ENCODE results near the gene DIPK1C.
A peak's percentile ranks its signal among the peaks of the same experiment; 100 is the strongest.

The DIPK1C gene

DNA sequence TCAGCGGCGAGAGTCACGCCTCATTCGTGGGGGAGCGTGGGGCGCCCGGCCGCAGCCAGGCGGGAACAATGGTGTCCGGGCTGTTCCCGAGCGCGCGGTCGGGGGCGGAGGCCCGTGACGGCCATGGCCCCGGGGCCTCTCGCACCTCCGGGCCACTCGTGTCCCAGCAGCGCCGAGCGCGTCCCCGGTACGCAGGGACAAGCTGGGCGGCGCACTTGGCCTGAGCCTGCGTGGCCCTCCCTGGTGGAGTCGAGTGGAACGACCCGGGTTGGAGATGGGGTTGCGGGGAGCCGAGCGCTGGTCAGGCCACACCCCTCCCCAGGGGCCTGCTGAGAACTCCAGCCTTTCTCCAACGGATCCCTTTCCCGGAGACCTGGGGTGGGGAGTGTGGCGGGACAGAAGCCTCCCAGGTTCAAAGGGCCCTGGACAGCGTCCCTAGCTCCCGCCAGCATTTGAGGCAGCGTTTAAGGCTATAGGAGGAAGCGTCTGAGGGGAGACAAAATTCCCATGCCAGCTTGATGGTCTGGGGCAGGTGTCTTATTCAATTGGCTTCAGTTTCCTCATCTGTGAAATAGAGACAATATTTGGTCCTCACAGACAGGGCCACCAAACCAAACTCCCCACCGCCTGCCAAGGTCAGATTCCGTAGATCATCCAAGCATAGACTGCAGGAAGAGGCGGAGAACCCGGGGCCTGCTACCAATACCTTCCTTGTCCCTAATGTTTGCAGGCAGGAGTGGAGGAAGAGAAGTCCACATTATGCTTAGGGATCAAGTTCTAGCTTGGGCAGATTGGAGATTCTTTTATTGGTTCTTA, 39.6 kb upstream of the DIPK1C start:
- H3K9me3 ChIP-seq (ENCODE audit: insufficient read depth, low read depth, low read length): no peaks in the 10 kb centered on the region
- H3K36me3 ChIP-seq (ENCODE audit: insufficient read depth, low read depth, low read length): peaks cover 35% of the 10 kb centered on the region
- peak overlapping the region; percentile 94 for H3K9ac ChIP-seq (ENCODE audit: low read depth, low read length)
- H3K27ac ChIP-seq (ENCODE audit: low read length): peak overlapping the region; percentile 89
- H3K27me3 ChIP-seq (ENCODE audit: insufficient read depth, low read length): no peaks in the 10 kb centered on the region
- peaks cover 13% of the 10 kb centered on the region for H3K4me1 ChIP-seq (ENCODE audit: insufficient read depth, low read length)
- H3K4me3 ChIP-seq (ENCODE audit: low read length): peak overlapping the region; percentile 97

DNA sequence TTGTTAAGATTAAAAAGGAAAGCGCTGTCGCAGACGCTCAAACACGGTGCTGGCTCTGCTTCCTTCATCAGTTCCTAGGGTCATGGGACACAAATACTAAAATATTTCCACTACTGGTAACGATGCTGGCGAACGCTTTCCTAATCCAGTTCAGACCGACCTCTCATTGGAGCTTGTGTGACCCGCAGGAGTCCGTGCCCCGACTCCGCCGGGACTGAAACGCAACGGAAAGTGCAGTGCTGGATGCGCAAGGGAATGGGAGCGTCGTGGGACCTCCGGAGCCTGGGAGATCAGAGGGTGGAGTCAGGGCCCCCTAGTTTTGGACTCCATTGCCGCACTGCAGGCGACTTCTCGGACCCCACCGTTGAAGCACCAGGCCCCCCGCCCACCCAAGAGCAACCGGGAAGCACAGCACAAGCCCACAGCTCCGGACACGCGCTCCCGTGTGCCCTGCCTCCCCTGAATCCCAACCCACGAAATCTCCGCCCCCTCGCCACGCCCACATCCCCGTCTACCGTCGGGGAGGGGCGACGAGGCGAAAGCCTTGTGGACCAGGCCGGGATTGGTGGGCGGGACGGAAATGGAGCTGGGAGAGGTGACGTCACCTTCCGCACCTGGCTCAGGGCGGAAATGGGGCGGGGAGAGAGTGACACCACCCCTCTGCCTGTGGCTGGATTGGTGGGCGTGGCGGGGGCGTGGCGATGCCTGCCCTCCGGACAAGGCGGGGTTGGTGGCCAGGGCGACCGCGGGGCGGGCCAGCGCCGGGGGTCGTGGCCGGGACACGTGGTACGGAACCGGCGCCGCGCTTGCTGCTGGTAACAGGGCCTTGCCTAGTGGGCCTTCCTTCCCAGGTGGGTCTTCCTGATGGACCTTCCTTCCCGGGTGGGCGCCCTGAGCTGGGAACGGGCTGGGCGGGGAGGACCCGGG, 38.7 kb upstream of the DIPK1C start, which contains the start of gene CNDP2:
Gene CNDP2 (plus strand): TSS at position 783 of the 927 bp plus-strand sequence. CDS start 3,611 bp downstream, outside the sequence.
- peaks cover 13% of the 10 kb centered on the region for H3K4me1 ChIP-seq (ENCODE audit: insufficient read depth, low read length)
- peak within 1 kb of the TSS; percentile 89 for H3K27ac ChIP-seq (ENCODE audit: low read length)
- no peaks in the 10 kb centered on the region for H3K27me3 ChIP-seq (ENCODE audit: insufficient read depth, low read length)
- peaks cover 27% of the 10 kb centered on the region for H3K36me3 ChIP-seq (ENCODE audit: insufficient read depth, low read depth, low read length)
- H3K4me3 ChIP-seq (ENCODE audit: low read length): peak within 1 kb of the TSS; percentile 97
- peak within 1 kb of the TSS; percentile 94 for H3K9ac ChIP-seq (ENCODE audit: low read depth, low read length)
- no peaks in the 10 kb centered on the region for H3K9me3 ChIP-seq (ENCODE audit: insufficient read depth, low read depth, low read length)

DNA sequence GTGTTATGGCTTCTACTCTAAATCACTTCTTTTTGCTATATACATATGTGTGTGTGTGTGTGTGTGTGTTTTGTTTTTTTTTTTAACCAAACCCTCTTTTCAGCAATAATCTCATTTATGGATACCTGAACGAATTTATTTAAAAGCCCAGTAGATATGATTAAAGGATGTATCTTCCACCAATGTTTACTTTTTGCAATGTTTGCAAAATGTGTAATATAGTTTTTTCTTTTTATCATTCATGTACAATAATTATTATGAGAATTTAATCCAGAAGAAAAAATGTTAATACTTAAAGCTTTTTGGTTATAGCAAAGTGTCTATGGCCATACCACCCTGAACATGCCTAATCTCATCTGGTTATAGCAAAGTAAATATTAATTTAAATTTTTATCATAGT, 37.4 kb upstream of the DIPK1C start:
- H3K9ac ChIP-seq (ENCODE audit: low read depth, low read length): no peak overlapping the region
- no peak overlapping the region for H3K27ac ChIP-seq (ENCODE audit: low read length)
- no peaks in the 10 kb centered on the region for H3K27me3 ChIP-seq (ENCODE audit: insufficient read depth, low read length)
- peaks cover 15% of the 10 kb centered on the region; the same call in 1 of the 2 replicates for H3K36me3 ChIP-seq (ENCODE audit: insufficient read depth, low read depth, low read length)
- no peak overlapping the region for H3K4me3 ChIP-seq (ENCODE audit: low read length)
- no peaks in the 10 kb centered on the region for H3K9me3 ChIP-seq (ENCODE audit: insufficient read depth, low read depth, low read length)
- peaks cover 13% of the 10 kb centered on the region for H3K4me1 ChIP-seq (ENCODE audit: insufficient read depth, low read length)

DNA sequence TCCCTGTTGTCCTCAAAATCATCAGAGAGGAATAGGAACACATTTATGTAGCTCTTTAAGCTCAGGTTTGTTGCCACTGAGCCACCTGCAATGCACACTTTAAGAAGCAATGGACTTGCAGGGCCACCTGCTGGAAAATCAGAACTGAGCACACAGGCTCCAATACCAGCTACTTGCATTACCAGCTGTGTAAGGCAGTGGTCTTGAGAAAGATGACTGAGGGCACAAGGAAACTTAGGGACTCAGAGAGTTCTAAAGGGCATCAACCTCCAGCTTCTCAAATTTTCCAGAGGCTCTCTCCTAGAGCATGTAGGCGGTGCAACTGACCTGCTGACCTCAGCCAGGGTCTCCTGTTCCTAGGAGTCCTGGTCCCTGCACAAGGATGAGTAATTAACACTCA, 36.6 kb upstream of the DIPK1C start:
- Histone ChIP-seq H3K4me1 (ENCODE audit: insufficient read depth, low read length) (peaks cover 4% of the 10 kb centered on the region), H3K36me3 (ENCODE audit: insufficient read depth, low read depth, low read length) (peaks cover 12% of the 10 kb centered on the region; the same call in 1 of the 2 replicates), H3K27ac (ENCODE audit: low read length) (no peak overlapping the region)

DNA sequence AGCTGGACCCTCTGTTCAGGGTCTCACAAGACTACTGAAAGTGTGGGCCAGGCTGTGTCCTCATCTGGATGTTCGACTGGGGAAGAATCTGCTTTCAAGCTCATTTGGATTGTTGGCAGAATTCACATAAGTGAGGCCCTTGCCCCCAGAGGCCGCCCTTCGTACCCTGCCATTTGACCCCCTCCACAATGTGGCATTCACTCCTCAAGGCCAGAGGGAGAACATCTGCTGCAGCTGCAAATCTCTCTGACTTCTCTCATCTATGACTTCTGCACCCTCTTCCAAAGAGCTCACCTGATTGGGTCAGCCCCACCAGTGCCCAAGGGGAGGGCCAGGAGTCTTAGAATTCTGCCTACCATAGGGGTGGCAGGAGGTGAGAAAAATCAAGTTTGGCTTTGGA, 35.2 kb upstream of the DIPK1C start:
- Histone ChIP-seq H3K27me3 (ENCODE audit: insufficient read depth, low read length) (no peaks in the 10 kb centered on the region), H3K4me1 (ENCODE audit: insufficient read depth, low read length) (peaks cover 4% of the 10 kb centered on the region), H3K9ac (ENCODE audit: low read depth, low read length) (no peak overlapping the region), H3K27ac (ENCODE audit: low read length) (no peak overlapping the region), H3K4me3 (ENCODE audit: low read length) (no peak overlapping the region), H3K9me3 (ENCODE audit: insufficient read depth, low read depth, low read length) (no peaks in the 10 kb centered on the region), H3K36me3 (ENCODE audit: insufficient read depth, low read depth, low read length) (no peaks in the 10 kb centered on the region)

More for the DNA sequence above, 36.6 kb upstream of the DIPK1C start:
- Histone ChIP-seq H3K9ac (ENCODE audit: low read depth, low read length) (no peak overlapping the region), H3K4me3 (ENCODE audit: low read length) (no peak overlapping the region), H3K9me3 (ENCODE audit: insufficient read depth, low read depth, low read length) (no peaks in the 10 kb centered on the region), H3K27me3 (ENCODE audit: insufficient read depth, low read length) (no peaks in the 10 kb centered on the region)

GRCh38 chr18:74489676-74490075, 32.6 kb upstream of the DIPK1C start:
- Histone ChIP-seq H3K27me3 (ENCODE audit: insufficient read depth, low read length) (no peaks in the 10 kb centered on the region), H3K4me3 (ENCODE audit: low read length) (no peak overlapping the region), H3K27ac (ENCODE audit: low read length) (no peak overlapping the region), H3K4me1 (ENCODE audit: insufficient read depth, low read length) (no peaks in the 10 kb centered on the region), H3K9me3 (ENCODE audit: insufficient read depth, low read depth, low read length) (no peaks in the 10 kb centered on the region), H3K9ac (ENCODE audit: low read depth, low read length) (no peak overlapping the region), H3K36me3 (ENCODE audit: insufficient read depth, low read depth, low read length) (no peaks in the 10 kb centered on the region)

DNA sequence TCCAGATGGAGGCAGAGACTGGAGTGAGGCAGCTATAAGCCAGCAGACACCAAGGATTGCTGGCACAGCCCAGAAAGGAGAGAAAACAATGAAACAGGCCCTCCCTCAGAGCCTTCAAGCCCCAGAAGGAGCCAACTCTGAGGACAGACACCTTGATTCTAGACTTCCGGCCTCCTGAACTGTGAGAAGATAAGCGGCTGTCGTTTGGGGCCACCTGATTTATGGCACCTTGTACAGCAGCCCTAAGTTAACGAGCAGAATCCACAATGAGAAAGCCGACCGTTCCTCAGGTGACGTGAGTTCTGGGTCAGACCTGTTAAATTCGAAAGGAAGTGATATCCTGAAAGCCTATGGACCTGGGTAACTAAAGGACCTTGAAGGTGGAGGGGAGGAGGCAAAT, 31.8 kb upstream of the DIPK1C start:
- H3K36me3 ChIP-seq (ENCODE audit: insufficient read depth, low read depth, low read length): no peaks in the 10 kb centered on the region
- no peaks in the 10 kb centered on the region for H3K9me3 ChIP-seq (ENCODE audit: insufficient read depth, low read depth, low read length)
- no peaks in the 10 kb centered on the region for H3K27me3 ChIP-seq (ENCODE audit: insufficient read depth, low read length)
- no peaks in the 10 kb centered on the region for H3K4me1 ChIP-seq (ENCODE audit: insufficient read depth, low read length)
- H3K27ac ChIP-seq (ENCODE audit: low read length): no peak overlapping the region
- H3K4me3 ChIP-seq (ENCODE audit: low read length): no peak overlapping the region
- H3K9ac ChIP-seq (ENCODE audit: low read depth, low read length): no peak overlapping the region

DNA sequence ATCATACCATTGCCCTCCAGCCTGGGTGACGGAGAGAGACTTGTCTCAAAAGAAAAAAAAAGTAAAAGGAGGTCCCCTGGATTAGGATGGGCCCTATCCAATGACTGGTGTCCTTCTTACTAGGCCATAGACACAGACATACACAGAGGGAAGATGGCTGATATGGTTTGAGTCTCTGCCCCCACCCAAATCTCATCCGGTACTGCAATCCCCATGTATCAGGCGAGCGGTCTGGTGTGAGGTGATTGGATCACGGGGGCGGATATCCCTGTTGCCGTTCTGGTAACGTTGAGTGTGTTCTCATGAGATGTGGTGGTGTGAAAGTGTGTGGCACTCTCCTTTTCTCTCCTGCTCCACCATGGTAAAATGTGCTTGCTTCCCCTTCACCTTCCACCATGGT, 31.2 kb upstream of the DIPK1C start:
- H3K27me3 ChIP-seq (ENCODE audit: insufficient read depth, low read length): no peaks in the 10 kb centered on the region
- no peak overlapping the region for H3K4me3 ChIP-seq (ENCODE audit: low read length)
- no peak overlapping the region for H3K9ac ChIP-seq (ENCODE audit: low read depth, low read length)
- H3K4me1 ChIP-seq (ENCODE audit: insufficient read depth, low read length): no peaks in the 10 kb centered on the region
- no peaks in the 10 kb centered on the region for H3K9me3 ChIP-seq (ENCODE audit: insufficient read depth, low read depth, low read length)
- no peak overlapping the region for H3K27ac ChIP-seq (ENCODE audit: low read length)
- no peaks in the 10 kb centered on the region for H3K36me3 ChIP-seq (ENCODE audit: insufficient read depth, low read depth, low read length)

DNA sequence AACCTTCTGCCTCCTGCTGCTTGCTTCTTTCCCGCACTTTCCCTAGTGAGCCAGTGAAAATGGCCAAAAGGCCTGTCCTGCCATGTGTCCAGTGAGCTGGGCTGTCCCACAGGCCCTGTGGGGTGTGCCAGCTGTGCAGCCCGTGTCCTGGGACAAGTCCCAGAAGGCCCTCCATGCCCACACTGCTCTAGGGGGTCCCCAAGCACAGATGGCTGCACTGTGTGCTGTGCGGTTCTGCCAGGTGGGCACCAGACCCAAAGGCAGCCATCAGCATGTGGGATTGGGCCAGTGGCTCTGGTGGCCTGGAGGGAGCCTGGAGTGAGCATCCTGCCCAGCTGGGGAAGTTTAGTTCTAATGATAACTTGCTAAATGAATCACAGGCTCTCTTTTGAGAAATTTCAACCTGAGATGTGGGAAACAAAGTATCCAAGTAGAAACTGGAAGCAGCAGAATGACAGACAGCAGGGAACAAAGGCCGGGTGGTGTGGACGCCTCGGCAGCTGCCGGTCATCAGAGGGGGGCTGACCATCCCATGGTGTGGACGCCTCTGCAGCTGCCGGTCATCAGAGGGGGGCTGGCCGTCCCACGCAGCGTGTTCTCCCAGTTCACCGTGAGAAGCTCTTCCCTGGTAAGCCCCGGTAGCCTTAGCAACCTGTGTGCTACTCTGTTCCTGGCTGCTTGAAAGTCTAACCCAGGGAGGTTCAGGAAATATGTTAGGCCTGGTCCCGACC, 29.2 kb upstream of the DIPK1C start:
- no peaks in the 10 kb centered on the region for H3K36me3 ChIP-seq (ENCODE audit: insufficient read depth, low read depth, low read length)
- H3K27me3 ChIP-seq (ENCODE audit: insufficient read depth, low read length): no peaks in the 10 kb centered on the region
- H3K9ac ChIP-seq (ENCODE audit: low read depth, low read length): no peak overlapping the region
- H3K9me3 ChIP-seq (ENCODE audit: insufficient read depth, low read depth, low read length): no peaks in the 10 kb centered on the region
- H3K27ac ChIP-seq (ENCODE audit: low read length): no peak overlapping the region
- H3K4me1 ChIP-seq (ENCODE audit: insufficient read depth, low read length): no peaks in the 10 kb centered on the region
- no peak overlapping the region for H3K4me3 ChIP-seq (ENCODE audit: low read length)

DNA sequence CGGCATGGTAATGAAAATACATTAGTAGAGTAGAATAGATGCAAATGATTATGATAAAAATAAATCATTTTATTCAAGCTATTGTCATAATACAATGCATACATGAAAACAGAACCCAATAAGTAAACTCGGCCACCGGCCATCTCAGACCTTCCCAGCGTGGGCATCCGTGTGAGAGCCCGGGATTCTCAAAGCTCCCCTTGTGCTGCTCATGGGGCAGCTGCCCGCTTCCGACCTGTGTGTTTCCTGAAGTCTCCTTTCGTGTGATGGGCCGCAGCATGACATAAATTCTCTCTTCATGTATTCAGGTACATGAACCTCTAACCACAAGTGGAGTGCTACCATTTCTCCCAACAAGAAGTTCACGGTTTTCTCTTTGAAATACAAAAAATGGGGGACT, 25.6 kb upstream of the DIPK1C start:
- no peaks in the 10 kb centered on the region for H3K9me3 ChIP-seq (ENCODE audit: insufficient read depth, low read depth, low read length)
- H3K27ac ChIP-seq (ENCODE audit: low read length): no peak overlapping the region
- no peak overlapping the region for H3K4me3 ChIP-seq (ENCODE audit: low read length)
- H3K27me3 ChIP-seq (ENCODE audit: insufficient read depth, low read length): no peaks in the 10 kb centered on the region
- H3K9ac ChIP-seq (ENCODE audit: low read depth, low read length): no peak overlapping the region
- no peaks in the 10 kb centered on the region for H3K36me3 ChIP-seq (ENCODE audit: insufficient read depth, low read depth, low read length)
- H3K4me1 ChIP-seq (ENCODE audit: insufficient read depth, low read length): no peaks in the 10 kb centered on the region

DNA sequence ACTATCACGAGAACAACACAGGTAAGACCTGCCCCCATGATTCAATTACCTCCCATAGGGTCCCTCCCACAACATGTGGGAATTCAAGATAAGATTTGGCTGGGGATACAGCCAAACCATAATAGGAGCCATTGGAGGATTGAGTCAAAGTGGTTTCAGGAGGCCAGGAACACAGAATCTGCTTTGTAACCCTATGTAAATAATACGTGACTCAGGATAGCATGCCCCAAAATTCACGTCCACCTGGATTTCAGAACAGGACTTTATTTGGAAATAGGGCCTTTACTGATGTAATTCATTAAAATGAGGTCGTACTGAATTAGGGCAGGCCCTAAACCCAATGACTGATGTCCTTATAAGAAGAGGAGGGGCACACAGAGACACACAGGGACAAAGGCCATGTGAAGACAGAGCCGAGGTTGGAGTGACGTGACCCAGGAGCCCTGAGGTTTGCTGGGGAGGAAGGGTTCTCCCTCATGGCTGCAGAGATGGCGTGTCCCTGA, 23.1 kb upstream of the DIPK1C start:
- H3K9ac ChIP-seq (ENCODE audit: low read depth, low read length): no peak overlapping the region
- no peak overlapping the region for H3K4me3 ChIP-seq (ENCODE audit: low read length)
- H3K27me3 ChIP-seq (ENCODE audit: insufficient read depth, low read length): no peaks in the 10 kb centered on the region
- no peaks in the 10 kb centered on the region for H3K36me3 ChIP-seq (ENCODE audit: insufficient read depth, low read depth, low read length)
- H3K27ac ChIP-seq (ENCODE audit: low read length): no peak overlapping the region
- H3K4me1 ChIP-seq (ENCODE audit: insufficient read depth, low read length): no peaks in the 10 kb centered on the region
- H3K9me3 ChIP-seq (ENCODE audit: insufficient read depth, low read depth, low read length): no peaks in the 10 kb centered on the region

Data from iPS-20b (cell line).